SK-N-MC (cell line): Measurements from ENCODE around the gene CEBPE.

ENCODE experiments used
- DNase-seq: peaks from one replicate; pipeline ENCODE4 v3.0.0-alpha.2; 2011; ENCODE audit warnings: low read depth, low spot score
- H3K27ac ChIP-seq: fragments of 200-600 bp; sonication (generic); 2 replicates; pipeline ENCODE4 v1.5.1; 2016; ENCODE audit warnings: mixed run types
- H3K36me3 ChIP-seq: fragments of 200-600 bp; sonication (generic); 2 replicates; pipeline ENCODE4 v1.6.1; 2017; ENCODE audit warnings: antibody characterized with exemption, low read length, mixed read lengths; ENCODE audit not compliant: insufficient read depth
- H3K4me3 ChIP-seq: fragments of 200-600 bp; sonication (generic); 2 replicates; pipeline ENCODE4 v1.5.1; 2016
- H3K9ac ChIP-seq: fragments of 200-600 bp; sonication (generic); 2 replicates; pipeline ENCODE4 v1.8.0; 2017; ENCODE audit warnings: mixed run types, mixed read lengths; ENCODE audit not compliant: insufficient read length
- H3K9me3 ChIP-seq: fragments of 200-600 bp; sonication (generic); 2 replicates; pipeline ENCODE4 v1.6.1; 2017; ENCODE audit warnings: low read depth, mild to moderate bottlenecking, antibody characterized with exemption, low read length, moderate library complexity, mixed read lengths
- EZH2 ChIP-seq: fragments of 200-600 bp; sonication (generic); IDR thresholded peaks from one replicate; pipeline ENCODE4 v1.6.1; 2017; ENCODE audit warnings: antibody characterized with exemption
- FOXP2 ChIP-seq: optimal IDR thresholded peaks from 2 replicates; pipeline ENCODE3; 2011; ENCODE audit warnings: mild to moderate bottlenecking, moderate library complexity; ENCODE audit not compliant: insufficient read depth; ENCODE audit errors: extremely low read length, control extremely low read depth
- POLR2AphosphoS5 ChIP-seq: IDR thresholded peaks from 2 replicates; pipeline ENCODE4 v1.6.1; 2012; ENCODE audit warnings: mild to moderate bottlenecking, low read depth, low read length, borderline replicate concordance

The CEBPE gene

GRCh38 chr14:23104591-23105347 lies 14.3 kb downstream of the CEBPE start, which contains the start of gene CIROP:
Gene CIROP (minus strand): TSS chr14:23104989. CDS start chr14:23104920, 69 bp downstream.
- Histone ChIP-seq H3K9ac (no peak within 1 kb of the TSS), H3K4me3 (no peak within 1 kb of the TSS), H3K27ac (no peak within 1 kb of the TSS), H3K36me3 (no peaks in the 10 kb centered on the region), H3K9me3 (no peaks in the 10 kb centered on the region)
- no peak for DNase-seq
- TF ChIP-seq EZH2 (no peak), POLR2AphosphoS5 (no peak), FOXP2 (no peak)

- no peak overlapping the region for H3K9ac ChIP-seq
- DNase-seq, result no peak
- no peak overlapping the region for H3K27ac ChIP-seq
- H3K36me3 ChIP-seq, result no peaks in the 10 kb centered on the region
- no peak for TF ChIP-seq POLR2AphosphoS5
- TF ChIP-seq FOXP2, result no peak
- no peak for TF ChIP-seq EZH2
- H3K9me3 ChIP-seq, result no peaks in the 10 kb centered on the region
- H3K4me3 ChIP-seq, result no peak overlapping the region
Observed at GRCh38 chr14:23104070-23104590, 14.9 kb downstream of the CEBPE start.

- Histone ChIP-seq H3K4me3 (no peak overlapping the region), H3K27ac (no peak overlapping the region), H3K9ac (no peak overlapping the region), H3K36me3 (peaks cover 4% of the 10 kb centered on the region; the same call in 1 of the 2 replicates), H3K9me3 (no peaks in the 10 kb centered on the region)
- no peak for DNase-seq
- no peak for TF ChIP-seq POLR2AphosphoS5
- no peak for TF ChIP-seq FOXP2
- TF ChIP-seq EZH2, result no peak
Observed at GRCh38 chr14:23103581-23103980, 15.5 kb downstream of the CEBPE start.

- Histone ChIP-seq H3K36me3 (peaks cover 12% of the 10 kb centered on the region), H3K27ac (no peak overlapping the region), H3K9me3 (no peaks in the 10 kb centered on the region), H3K9ac (no peak overlapping the region), H3K4me3 (no peak overlapping the region)
- no peak for DNase-seq
- TF ChIP-seq FOXP2 (no peak), EZH2 (no peak), POLR2AphosphoS5 (no peak)
Observed at GRCh38 chr14:23102801-23103200, 16.3 kb downstream of the CEBPE start.

GRCh38 chr14:23101986-23102625 lies 16.9 kb downstream of the CEBPE start:
- Histone ChIP-seq H3K27ac (no peak overlapping the region), H3K4me3 (no peak overlapping the region), H3K9ac (no peak overlapping the region), H3K9me3 (no peaks in the 10 kb centered on the region), H3K36me3 (peaks cover 18% of the 10 kb centered on the region)
- TF ChIP-seq FOXP2, result no peak
- TF ChIP-seq EZH2, result no peak
- TF ChIP-seq POLR2AphosphoS5, result no peak
- DNase-seq, result no peak

GRCh38 chr14:23101213-23101970 lies 17.7 kb downstream of the CEBPE start:
- Histone ChIP-seq H3K9me3 (no peaks in the 10 kb centered on the region), H3K36me3 (peaks cover 18% of the 10 kb centered on the region), H3K27ac (no peak overlapping the region), H3K4me3 (no peak overlapping the region), H3K9ac (no peak overlapping the region)
- TF ChIP-seq EZH2, result no peak
- TF ChIP-seq POLR2AphosphoS5, result no peak
- no peak for TF ChIP-seq FOXP2
- no peak for DNase-seq

GRCh38 chr14:23099212-23099861 lies 19.7 kb downstream of the CEBPE start:
- Histone ChIP-seq H3K36me3 (peaks cover 18% of the 10 kb centered on the region), H3K9me3 (no peaks in the 10 kb centered on the region), H3K9ac (no peak overlapping the region), H3K27ac (no peak overlapping the region), H3K4me3 (no peak overlapping the region)
- TF ChIP-seq EZH2, result no peak
- DNase-seq, result no peak

GRCh38 chr14:23097786-23098185 lies 21.3 kb downstream of the CEBPE start:
- no peak for TF ChIP-seq EZH2
- no peak for TF ChIP-seq FOXP2
- TF ChIP-seq POLR2AphosphoS5, result no peak
- no peak for DNase-seq
- Histone ChIP-seq H3K9ac (no peak overlapping the region), H3K27ac (no peak overlapping the region), H3K9me3 (no peaks in the 10 kb centered on the region), H3K4me3 (no peak overlapping the region), H3K36me3 (peaks cover 24% of the 10 kb centered on the region)
